ENCODE data around the gene C11orf98. TPM values are rescaled to one million over a fixed set of nuclear protein-coding genes. Genes with fewer than 3 reads are reported as not detected.

The C11orf98 gene
- 10 to 100 TPM; 12.5 to 53.7 (median 37.7) TPM for total RNA-seq

- H3K4me3 ChIP-seq: peak within 1 kb of the TSS; percentile 55 to 77 (median 72)
- H3K27me3 ChIP-seq: no peaks in the 10 kb centered on the region
- H3K36me3 ChIP-seq: peaks cover 0 to 6% (median 0%) of the 10 kb centered on the region in 4 donors
- WGBS, 2 donors (ENCODE audit: low coverage in 1 of 2): 0% methylated on average over 44 of the region's 47 CpGs; no CpG with 5 or more reads in 1 of the 2 donors
- intact Hi-C loops (cut with DNase I; ENCODE audit: low total_unique reads): no loop called here
- H3K4me1 ChIP-seq: peaks cover 18 to 50% (median 37%) of the 10 kb centered on the region in 4 donors
- in situ Hi-C loops (cut with MboI; ENCODE audit: low pct_ligation_motif_present in 1 of 4, low pct_unique_long_range_greater_than_20kb in 1 of 4, low sequenced_read_pairs in 3 of 4): no loop called here
- DNase-seq: peak; percentile 97
- peak; percentile 98 to 100 (median 100) for TF ChIP-seq POLR2AphosphoS5 (IDR thresholded peaks at IDR 0.05)
- TF ChIP-seq, protein P1, sequence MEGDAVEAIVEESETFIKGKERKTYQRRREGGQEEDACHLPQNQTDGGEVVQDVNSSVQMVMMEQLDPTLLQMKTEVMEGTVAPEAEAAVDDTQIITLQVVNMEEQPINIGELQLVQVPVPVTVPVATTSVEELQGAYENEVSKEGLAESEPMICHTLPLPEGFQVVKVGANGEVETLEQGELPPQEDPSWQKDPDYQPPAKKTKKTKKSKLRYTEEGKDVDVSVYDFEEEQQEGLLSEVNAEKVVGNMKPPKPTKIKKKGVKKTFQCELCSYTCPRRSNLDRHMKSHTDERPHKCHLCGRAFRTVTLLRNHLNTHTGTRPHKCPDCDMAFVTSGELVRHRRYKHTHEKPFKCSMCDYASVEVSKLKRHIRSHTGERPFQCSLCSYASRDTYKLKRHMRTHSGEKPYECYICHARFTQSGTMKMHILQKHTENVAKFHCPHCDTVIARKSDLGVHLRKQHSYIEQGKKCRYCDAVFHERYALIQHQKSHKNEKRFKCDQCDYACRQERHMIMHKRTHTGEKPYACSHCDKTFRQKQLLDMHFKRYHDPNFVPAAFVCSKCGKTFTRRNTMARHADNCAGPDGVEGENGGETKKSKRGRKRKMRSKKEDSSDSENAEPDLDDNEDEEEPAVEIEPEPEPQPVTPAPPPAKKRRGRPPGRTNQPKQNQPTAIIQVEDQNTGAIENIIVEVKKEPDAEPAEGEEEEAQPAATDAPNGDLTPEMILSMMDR (IDR thresholded peaks at IDR 0.05): no peak
- TF ChIP-seq EP300 (IDR thresholded peaks at IDR 0.05; ENCODE audit: low read depth): no peak
- peak; percentile 99 for TF ChIP-seq POLR2A (IDR thresholded peaks at IDR 0.05)
- H3K27ac ChIP-seq: peak within 1 kb of the TSS; percentile 93 to 97 (median 94)
- H3K9me3 ChIP-seq: no peaks in the 10 kb centered on the region
Measured at GRCh38 chr11:62665075-62665598, at the start of gene C11orf98, which contains the start of gene CSKMT. Gene C11orf98 (minus strand): TSS chr11:62665210. CDS start chr11:62665169, 41 bp downstream. Gene CSKMT (plus strand): TSS chr11:62665312. CDS start chr11:62665880, 568 bp downstream.

DNA sequence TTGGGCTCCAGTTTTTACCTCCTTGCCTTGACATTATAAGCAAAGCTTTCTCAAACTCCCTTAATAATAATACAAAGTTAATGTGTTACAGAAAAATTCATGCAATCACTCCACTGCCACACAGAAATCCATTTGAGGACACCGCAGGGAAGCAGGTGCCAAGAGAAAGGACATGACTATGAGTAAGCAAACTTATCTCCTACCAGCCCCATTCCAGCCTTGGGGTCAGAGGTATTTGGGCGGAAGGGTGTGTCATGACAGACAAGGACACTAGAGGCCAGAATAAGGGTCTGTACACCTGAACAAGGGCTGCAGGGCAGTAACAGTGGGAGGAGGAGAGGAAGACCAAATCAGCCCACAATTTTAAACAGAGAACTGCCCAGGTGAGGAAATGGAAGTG is 48.3 kb upstream of the C11orf98 start:
- no peaks in the 10 kb centered on the region for H3K27me3 ChIP-seq
- H3K4me3 ChIP-seq: no peak overlapping the region
- in situ Hi-C loops (cut with MboI; ENCODE audit: low pct_ligation_motif_present in 1 of 4, low pct_unique_long_range_greater_than_20kb in 1 of 4, low sequenced_read_pairs in 3 of 4): no loop called here
- H3K9me3 ChIP-seq: no peaks in the 10 kb centered on the region
- H3K36me3 ChIP-seq: peaks cover 0 to 54% (median 13%) of the 10 kb centered on the region in 4 donors
- H3K27ac ChIP-seq: peak overlapping the region; percentile 62 to 68 (median 66)
- TF ChIP-seq POLR2A (IDR thresholded peaks at IDR 0.05): no peak
- no peak for TF ChIP-seq EP300 (IDR thresholded peaks at IDR 0.05; ENCODE audit: low read depth)
- TF ChIP-seq, protein P1 (IDR thresholded peaks at IDR 0.05): peak in 1 of 5 experiments; percentile 16
- TF ChIP-seq POLR2AphosphoS5 (IDR thresholded peaks at IDR 0.05): no peak
- peak; percentile 56 for DNase-seq
- intact Hi-C loops (cut with DNase I; ENCODE audit: low total_unique reads): no loop called here
- 13 to 54% methylated on average over 1 to 2 of the region's 2 CpGs for WGBS, 2 donors (ENCODE audit: low coverage in 1 of 2)
- peaks cover 13 to 42% (median 21%) of the 10 kb centered on the region in 4 donors for H3K4me1 ChIP-seq

DNA sequence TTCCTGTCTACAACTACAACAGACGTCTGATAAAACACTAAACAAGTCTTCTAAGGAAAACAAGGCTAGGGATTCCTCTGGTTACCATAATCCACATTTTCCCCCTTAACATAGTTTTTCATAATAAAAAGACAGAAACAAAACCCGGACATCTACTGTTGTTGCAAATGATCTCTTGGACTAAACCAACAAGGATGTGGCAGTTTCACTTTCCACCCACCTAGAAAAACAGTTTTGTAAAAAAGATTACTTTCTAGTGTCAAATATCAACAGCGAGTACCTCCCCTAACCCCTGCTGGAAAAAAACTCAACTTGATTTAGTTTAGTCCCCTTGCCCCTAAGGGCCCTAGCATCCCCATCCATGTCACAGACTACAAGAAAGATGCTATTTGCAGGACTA is 47.9 kb upstream of the C11orf98 start:
- intact Hi-C loops (cut with DNase I; ENCODE audit: low total_unique reads): no loop called here
- H3K4me3 ChIP-seq: no peak overlapping the region
- in situ Hi-C loops (cut with MboI; ENCODE audit: low pct_ligation_motif_present in 1 of 4, low pct_unique_long_range_greater_than_20kb in 1 of 4, low sequenced_read_pairs in 3 of 4): no loop called here
- no peak for DNase-seq
- H3K9me3 ChIP-seq: no peaks in the 10 kb centered on the region
- peaks cover 14 to 46% (median 22%) of the 10 kb centered on the region in 4 donors for H3K4me1 ChIP-seq
- H3K27me3 ChIP-seq: no peaks in the 10 kb centered on the region
- peaks cover 0 to 53% (median 11%) of the 10 kb centered on the region in 4 donors for H3K36me3 ChIP-seq
- TF ChIP-seq POLR2A (IDR thresholded peaks at IDR 0.05) (no peak), EP300 (IDR thresholded peaks at IDR 0.05; ENCODE audit: low read depth) (no peak), POLR2AphosphoS5 (IDR thresholded peaks at IDR 0.05) (no peak)
- TF ChIP-seq, protein P1 (IDR thresholded peaks at IDR 0.05): no peak
- H3K27ac ChIP-seq: peak overlapping the region; percentile 62 to 68 (median 66)
- 26 to 39% methylated on average over 3 of the region's 3 CpGs for WGBS, 2 donors (ENCODE audit: low coverage in 1 of 2)

DNA sequence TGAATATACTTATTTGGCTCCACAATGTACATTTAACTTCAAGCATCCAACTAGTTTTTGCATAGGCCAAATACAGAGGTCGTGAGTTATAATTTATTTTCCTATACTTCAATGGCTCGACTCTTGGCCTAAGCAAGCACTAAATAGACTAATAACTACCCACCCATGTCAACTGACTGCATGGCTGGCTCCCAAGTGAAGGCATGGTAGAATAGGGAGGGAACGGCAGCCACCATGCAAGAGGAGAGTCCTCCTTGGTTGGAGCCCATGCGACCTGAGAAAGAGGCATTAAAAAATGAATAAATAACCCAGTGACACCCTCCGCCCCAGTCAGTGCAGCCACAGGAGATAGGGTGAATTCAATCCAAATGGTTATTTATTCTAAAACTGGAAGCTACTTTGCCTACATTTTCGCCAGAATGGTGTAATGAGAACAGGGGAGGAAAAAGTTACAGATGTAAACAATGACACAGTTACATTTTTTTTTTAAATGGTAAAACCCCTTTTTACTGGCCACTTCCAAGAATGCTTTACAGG is 47.3 kb upstream of the C11orf98 start:
- Histone ChIP-seq H3K4me3 (no peak overlapping the region), H3K9me3 (no peaks in the 10 kb centered on the region), H3K27me3 (no peaks in the 10 kb centered on the region), H3K4me1 (peaks cover 14 to 46% (median 22%) of the 10 kb centered on the region in 4 donors), H3K27ac (peak overlapping the region; percentile 62 to 68 (median 66)), H3K36me3 (peaks cover 0 to 48% (median 9%) of the 10 kb centered on the region in 4 donors)
- TF ChIP-seq POLR2A (IDR thresholded peaks at IDR 0.05) (no peak), EP300 (IDR thresholded peaks at IDR 0.05; ENCODE audit: low read depth) (no peak), POLR2AphosphoS5 (IDR thresholded peaks at IDR 0.05) (no peak)
- TF ChIP-seq, protein P1 (IDR thresholded peaks at IDR 0.05): no peak
- WGBS, 2 donors (ENCODE audit: low coverage in 1 of 2): 77 to 87% methylated on average over 4 to 6 of the region's 6 CpGs
- DNase-seq: no peak
- in situ Hi-C loops (cut with MboI; ENCODE audit: low pct_ligation_motif_present in 1 of 4, low pct_unique_long_range_greater_than_20kb in 1 of 4, low sequenced_read_pairs in 3 of 4): no loop called here
- intact Hi-C loops (cut with DNase I; ENCODE audit: low total_unique reads): no loop called here

Measured in transverse colon (tissue), 4 donors.